Activated T-helper 17 cell treated with anti-CD3 and anti-CD28 coated beads, Interleukin-2, amount 50 U/mL, for 72 hours (primary cell): ENCODE results near the gene CREB3L2. TPM values are rescaled to one million over a fixed set of nuclear protein-coding genes. Genes with fewer than 3 reads are reported as not detected.
"Not testable (repeated sequence)": the region's sequence is repeated elsewhere in the genome, so short reads cannot be mapped to it uniquely, and the experiment has no call there.

Experiments used
- ATAC-seq: fragments of 150-1000 bp; cut with Tn5 transposase; replicated peaks from 2 replicates; pipeline ENCODE4 v1.10.0; 2021; ENCODE audit warnings: mild to moderate bottlenecking, moderate library complexity
- H3K27ac Mint-ChIP-seq: one replicate; pipeline ENCODE4 v1.8.0; 2022; ENCODE audit warnings: mixed read lengths
- H3K27me3 Mint-ChIP-seq: one replicate; pipeline ENCODE4 v1.8.0; 2022; ENCODE audit warnings: mixed read lengths
- H3K36me3 Mint-ChIP-seq: one replicate; pipeline ENCODE4 v1.8.0; 2022; ENCODE audit warnings: low read depth, mild to moderate bottlenecking, mixed read lengths
- H3K4me1 Mint-ChIP-seq: one replicate; pipeline ENCODE4 v1.8.0; 2022; ENCODE audit warnings: mixed read lengths
- H3K4me3 Mint-ChIP-seq: one replicate; pipeline ENCODE4 v1.8.0; 2022; ENCODE audit warnings: mild to moderate bottlenecking, mixed read lengths
- H3K9me3 Mint-ChIP-seq: one replicate; pipeline ENCODE4 v1.8.0; 2022; ENCODE audit warnings: mixed read lengths
- total RNA-seq, 2 donors: library from RNA; stranded (reverse); gene quantifications; one replicate each; pipeline ENCODE4 v1.2.3, GENCODE V29; 2022

CREB3L2 gene
- total RNA-seq, 2 donors from 2014 or later, result 26.0 to 38.4 TPM

DNA sequence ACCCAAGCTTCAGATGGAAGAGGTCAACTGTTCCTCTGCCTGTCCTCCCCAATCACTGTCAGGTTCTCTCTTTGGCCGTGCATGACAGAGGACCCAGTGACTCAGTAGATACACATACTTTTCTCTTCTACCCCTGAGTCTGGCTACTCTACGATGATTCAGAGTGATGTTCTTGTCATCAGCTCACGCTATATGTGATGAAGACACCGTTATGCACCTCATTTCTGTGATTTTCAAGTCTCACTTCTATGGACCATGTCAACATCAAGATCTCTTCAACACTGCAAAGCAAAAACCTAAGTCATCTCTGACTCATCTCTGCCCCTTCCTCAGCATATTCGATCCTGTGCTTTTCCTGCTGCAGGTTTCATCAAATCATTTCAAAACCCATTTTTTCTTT is 78.5 kb downstream of the CREB3L2 start:
- H3K4me1 Mint-ChIP-seq, result peaks cover 53% of the 10 kb centered on the region
- H3K36me3 Mint-ChIP-seq, result peaks cover 77% of the 10 kb centered on the region
- no peaks in the 10 kb centered on the region for H3K9me3 Mint-ChIP-seq
- no peaks in the 10 kb centered on the region for H3K27me3 Mint-ChIP-seq
- peak overlapping the region; percentile 30 for H3K4me3 Mint-ChIP-seq
- ATAC-seq, result peak; percentile 98
- peak overlapping the region; percentile 83 for H3K27ac Mint-ChIP-seq

DNA sequence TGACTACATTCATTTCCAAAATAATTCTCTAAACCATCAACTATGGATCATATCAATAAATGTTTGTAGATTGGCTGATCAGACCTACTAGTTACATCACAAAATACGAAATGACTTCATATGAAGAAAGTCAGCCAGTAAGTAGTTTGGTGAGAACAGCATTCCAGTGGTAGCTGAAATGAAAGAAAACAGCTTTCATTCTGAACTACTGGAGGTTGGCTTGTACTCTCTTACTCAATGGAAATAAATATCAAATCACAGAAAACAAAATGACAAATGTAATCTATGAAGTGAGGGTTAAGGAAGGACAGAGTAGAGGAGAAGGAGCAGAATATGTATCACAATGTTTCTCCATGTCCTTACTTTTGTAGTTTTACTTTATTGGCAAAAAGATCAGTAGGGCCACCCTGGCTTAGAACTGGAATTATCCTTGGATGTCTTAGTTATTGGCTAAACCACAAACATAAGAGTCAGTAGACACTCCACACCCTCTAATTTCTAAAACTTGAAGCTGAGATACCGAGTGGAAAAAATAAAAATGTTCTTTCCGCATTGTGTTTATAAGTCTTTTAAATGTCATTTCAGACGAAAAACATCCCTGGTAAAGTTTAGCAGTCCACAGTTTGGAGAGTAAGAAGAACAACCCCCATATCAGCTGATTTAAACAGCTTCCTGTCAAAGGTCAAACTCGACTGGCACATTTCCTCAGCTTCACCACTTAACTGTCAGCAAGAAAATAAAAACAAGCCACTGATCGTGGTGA is 81.1 kb downstream of the CREB3L2 start:
- Mint-ChIP-seq H3K4me1 (peaks cover 56% of the 10 kb centered on the region), H3K27me3 (no peaks in the 10 kb centered on the region), H3K9me3 (no peaks in the 10 kb centered on the region), H3K36me3 (peaks cover 66% of the 10 kb centered on the region), H3K27ac (peak overlapping the region; percentile 83), H3K4me3 (peak overlapping the region; percentile 53)
- no peak for ATAC-seq

DNA sequence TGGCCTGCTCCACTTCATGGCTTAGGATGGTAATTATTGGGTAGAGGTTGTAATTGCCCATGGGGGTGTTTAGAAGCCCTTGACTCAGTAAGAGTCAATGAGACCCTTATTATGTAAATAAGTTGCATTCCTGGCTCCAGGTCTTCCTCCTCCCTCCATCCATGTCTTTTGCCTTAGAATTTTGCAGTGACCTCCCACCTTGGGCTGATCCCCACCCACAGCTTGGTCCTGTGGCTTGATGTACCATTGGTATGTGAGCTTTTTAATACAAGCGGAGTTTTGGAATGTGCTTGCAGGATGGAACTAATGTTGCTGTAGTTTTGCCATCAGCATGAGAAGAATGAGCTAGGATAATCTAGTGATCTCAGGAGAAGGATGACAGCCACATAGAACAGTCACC is 81.9 kb downstream of the CREB3L2 start:
- peaks cover 51% of the 10 kb centered on the region for H3K4me1 Mint-ChIP-seq
- no peak overlapping the region for H3K4me3 Mint-ChIP-seq
- H3K9me3 Mint-ChIP-seq, result no peaks in the 10 kb centered on the region
- H3K27me3 Mint-ChIP-seq, result no peaks in the 10 kb centered on the region
- H3K27ac Mint-ChIP-seq, result no peak overlapping the region
- ATAC-seq, result no peak
- peaks cover 66% of the 10 kb centered on the region for H3K36me3 Mint-ChIP-seq

DNA sequence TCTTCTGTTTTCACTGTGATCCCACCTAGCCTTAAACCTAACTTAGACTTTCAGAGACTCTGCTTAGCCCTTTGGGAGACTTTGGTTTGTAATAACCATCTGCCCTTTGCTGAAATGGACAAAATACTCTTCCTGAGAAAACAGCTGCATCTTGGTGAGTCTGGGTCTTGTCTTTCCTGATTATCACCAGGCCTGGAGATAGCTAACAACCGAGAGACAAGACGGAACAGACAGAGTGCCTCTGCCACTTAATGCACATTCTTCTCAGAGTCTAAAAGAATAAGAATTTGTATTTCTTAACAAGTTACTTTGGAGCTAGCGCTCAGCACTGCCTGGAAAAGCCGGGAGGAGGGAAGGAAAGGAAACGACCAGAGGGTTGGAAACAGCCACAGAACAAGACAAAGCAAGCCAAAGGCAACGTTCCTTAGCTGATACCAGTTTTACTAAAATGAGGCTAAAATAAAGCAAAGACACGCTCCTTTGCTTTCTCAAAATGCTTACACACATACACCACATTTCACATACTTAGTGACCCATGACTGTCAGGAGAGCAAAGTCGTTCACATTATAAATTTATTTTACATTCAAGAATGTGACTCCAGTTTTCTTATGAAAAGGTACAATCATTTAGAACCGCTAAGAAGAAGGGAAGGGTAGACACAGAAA is 84.8 kb downstream of the CREB3L2 start:
- Mint-ChIP-seq H3K27ac (peak overlapping the region; percentile 71), H3K4me3 (no peak overlapping the region), H3K27me3 (no peaks in the 10 kb centered on the region), H3K9me3 (no peaks in the 10 kb centered on the region), H3K4me1 (peaks cover 26% of the 10 kb centered on the region), H3K36me3 (peaks cover 70% of the 10 kb centered on the region)
- ATAC-seq, result no peak

DNA sequence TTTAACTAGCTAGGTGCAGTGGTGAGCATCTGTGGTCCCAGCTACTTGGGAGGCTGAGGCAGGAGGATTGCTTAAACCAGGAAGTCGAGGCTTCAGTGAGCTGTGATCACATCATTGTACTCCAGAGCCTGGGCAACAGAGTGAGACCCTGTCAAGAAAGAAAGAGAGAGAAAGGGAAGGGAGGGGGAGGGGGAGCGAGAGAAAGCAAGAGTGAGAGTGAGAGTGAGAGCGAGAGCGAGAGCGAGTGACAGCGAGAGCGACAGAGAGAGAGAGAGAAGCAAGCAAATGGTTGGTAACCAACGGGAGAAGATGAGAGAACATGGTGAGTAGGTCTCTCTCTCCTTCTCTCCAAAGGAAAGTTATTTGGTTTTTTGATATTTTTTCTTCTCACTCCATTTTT is 85.3 kb downstream of the CREB3L2 start:
- H3K27me3 Mint-ChIP-seq, result no peaks in the 10 kb centered on the region
- no peaks in the 10 kb centered on the region for H3K9me3 Mint-ChIP-seq
- no peak for ATAC-seq

DNA sequence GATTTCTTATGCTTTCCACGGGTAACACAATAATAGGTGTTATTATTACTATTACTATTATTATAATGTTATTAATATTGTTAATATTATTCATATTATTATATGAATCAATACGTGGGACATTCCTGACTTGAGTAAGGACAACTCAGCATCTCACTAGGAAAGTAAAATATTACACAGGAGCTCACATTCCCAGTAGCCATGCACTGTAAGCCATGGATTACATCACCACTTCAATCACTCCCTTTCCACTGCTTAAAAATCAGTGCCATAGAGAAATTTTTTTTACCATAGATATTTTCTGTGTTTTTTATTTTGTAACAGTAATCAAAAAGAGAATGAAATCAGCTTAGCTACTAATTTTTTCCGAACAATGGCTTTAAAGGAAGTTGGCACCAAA is 86.6 kb downstream of the CREB3L2 start:
- H3K36me3 Mint-ChIP-seq, result peaks cover 70% of the 10 kb centered on the region
- H3K4me3 Mint-ChIP-seq, result no peak overlapping the region
- no peak for ATAC-seq
- no peaks in the 10 kb centered on the region for H3K9me3 Mint-ChIP-seq
- no peak overlapping the region for H3K27ac Mint-ChIP-seq
- peaks cover 9% of the 10 kb centered on the region for H3K4me1 Mint-ChIP-seq
- H3K27me3 Mint-ChIP-seq, result no peaks in the 10 kb centered on the region

More for the DNA sequence above, 85.3 kb downstream of the CREB3L2 start:
- H3K4me3 Mint-ChIP-seq, result no peak overlapping the region
- H3K36me3 Mint-ChIP-seq, result peaks cover 70% of the 10 kb centered on the region
- H3K4me1 Mint-ChIP-seq, result peaks cover 20% of the 10 kb centered on the region
- H3K27ac Mint-ChIP-seq, result peak overlapping the region; percentile 87

DNA sequence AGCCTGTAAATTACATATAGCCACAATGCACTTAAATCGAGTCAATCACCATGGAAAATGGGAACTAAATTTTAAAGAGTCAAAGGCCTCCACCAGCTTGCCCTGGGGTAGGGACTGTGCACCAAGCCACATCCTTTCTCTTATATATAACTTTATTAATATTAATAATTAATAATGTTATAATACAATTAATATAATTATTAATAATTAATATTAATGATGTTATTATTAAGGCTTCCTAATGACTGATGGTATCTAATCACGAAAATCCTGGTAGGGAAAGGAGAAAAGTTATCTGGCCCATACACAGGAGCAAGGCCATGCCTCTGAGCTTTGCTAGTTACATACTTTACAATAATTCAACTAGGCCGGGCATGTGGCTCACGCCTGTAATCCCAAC is 87.9 kb downstream of the CREB3L2 start:
- Mint-ChIP-seq H3K9me3 (no peaks in the 10 kb centered on the region), H3K4me1 (peaks cover 9% of the 10 kb centered on the region), H3K36me3 (peaks cover 83% of the 10 kb centered on the region), H3K4me3 (no peak overlapping the region), H3K27ac (no peak overlapping the region), H3K27me3 (no peaks in the 10 kb centered on the region)
- ATAC-seq, result no peak

DNA sequence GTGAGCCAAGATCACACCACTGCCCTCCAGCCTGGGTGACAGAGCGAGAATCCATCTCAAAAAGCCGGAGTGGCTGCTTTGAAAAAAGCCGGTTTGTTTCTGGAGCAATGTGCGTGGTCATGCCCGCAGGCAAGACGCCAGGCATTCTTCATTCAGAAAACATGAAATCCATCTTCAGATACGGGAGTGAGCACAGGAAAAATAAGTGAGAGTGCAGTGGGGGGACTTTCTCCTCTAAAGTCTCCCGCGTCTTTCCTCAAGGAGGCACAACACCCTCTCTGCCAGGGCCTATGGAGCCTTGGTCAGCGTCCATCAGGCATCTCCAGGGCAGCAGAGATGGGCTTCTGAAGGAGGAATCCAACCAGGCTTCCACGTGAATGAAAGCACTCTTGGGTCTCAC is 92.8 kb downstream of the CREB3L2 start:
- H3K4me3 Mint-ChIP-seq, result no peak overlapping the region
- no peaks in the 10 kb centered on the region for H3K4me1 Mint-ChIP-seq
- no peaks in the 10 kb centered on the region for H3K9me3 Mint-ChIP-seq
- H3K36me3 Mint-ChIP-seq, result peaks cover 95% of the 10 kb centered on the region
- no peak for ATAC-seq
- no peaks in the 10 kb centered on the region for H3K27me3 Mint-ChIP-seq
- no peak overlapping the region for H3K27ac Mint-ChIP-seq

DNA sequence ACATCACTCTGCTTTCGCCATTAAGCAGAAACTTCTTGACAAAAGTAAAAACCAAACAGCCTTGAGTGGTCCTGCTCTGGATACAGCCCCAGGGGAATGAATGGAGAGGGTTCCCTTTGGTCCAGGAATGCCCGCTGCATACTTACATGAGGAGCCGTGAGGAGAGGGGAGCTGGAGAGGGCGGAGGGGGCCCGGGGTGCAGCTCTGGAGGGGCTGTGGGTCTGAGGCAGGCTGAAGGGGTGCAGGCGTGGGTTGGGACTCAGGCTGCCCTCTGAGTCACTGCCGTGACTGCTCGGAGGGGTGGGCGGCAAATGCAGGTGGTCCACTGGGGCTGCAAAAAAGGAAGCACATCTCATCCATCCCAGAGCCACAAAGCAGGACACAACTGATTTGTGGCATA is 93.8 kb downstream of the CREB3L2 start:
- peaks cover 97% of the 10 kb centered on the region for H3K36me3 Mint-ChIP-seq
- no peaks in the 10 kb centered on the region for H3K9me3 Mint-ChIP-seq
- peaks cover 4% of the 10 kb centered on the region for H3K4me1 Mint-ChIP-seq
- ATAC-seq, result no peak
- no peaks in the 10 kb centered on the region for H3K27me3 Mint-ChIP-seq
- H3K27ac Mint-ChIP-seq, result no peak overlapping the region
- H3K4me3 Mint-ChIP-seq, result no peak overlapping the region

DNA sequence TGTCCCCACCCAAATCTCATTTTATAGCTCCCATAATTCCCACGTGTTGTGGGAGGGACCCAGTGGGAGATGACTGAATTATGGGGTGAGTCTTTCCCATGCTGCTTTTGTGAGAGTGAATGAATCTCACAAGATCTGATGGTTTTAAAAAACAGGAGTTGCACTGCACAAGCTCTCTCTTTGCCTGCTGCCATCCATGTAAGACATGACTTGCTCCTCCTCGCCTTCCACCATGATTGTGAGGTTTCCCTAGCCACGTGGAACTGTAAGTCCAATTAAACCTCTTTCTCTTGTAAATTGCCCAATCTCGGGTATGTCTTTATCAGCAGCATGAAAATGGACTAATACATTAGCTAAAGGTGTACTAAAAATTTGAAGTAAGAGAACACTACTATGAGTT is 95.2 kb downstream of the CREB3L2 start:
- ATAC-seq, H3K9me3 Mint-ChIP-seq, H3K27me3 Mint-ChIP-seq, H3K4me3 Mint-ChIP-seq, H3K4me1 Mint-ChIP-seq: not testable (repeated sequence)
- peak overlapping the region; percentile 1 for H3K27ac Mint-ChIP-seq
- H3K36me3 Mint-ChIP-seq, result peaks cover 90% of the 10 kb centered on the region

DNA sequence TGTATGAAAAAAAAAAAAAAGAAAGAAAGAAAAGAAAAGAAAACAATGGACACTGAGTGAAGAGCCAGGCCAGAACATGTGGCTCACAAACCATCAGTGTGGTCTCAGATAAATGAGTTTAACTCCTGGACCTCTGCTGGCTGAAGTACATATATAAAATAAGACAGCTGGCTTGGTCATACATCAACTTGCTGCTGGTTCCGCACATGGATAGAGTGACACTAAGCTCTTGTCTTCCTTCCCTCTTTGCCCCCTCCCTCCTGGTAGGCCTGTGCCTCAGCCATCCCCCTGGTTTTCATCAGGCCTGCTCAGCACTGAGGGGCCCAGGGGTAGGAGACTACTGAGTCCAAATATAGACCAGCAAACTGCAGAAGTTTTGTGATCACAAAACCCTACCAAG is 97.1 kb downstream of the CREB3L2 start:
- no peaks in the 10 kb centered on the region for H3K9me3 Mint-ChIP-seq
- H3K4me1 Mint-ChIP-seq, result peaks cover 4% of the 10 kb centered on the region
- ATAC-seq, result no peak
- no peak overlapping the region for H3K4me3 Mint-ChIP-seq
- H3K27ac Mint-ChIP-seq, result no peak overlapping the region
- peaks cover 91% of the 10 kb centered on the region for H3K36me3 Mint-ChIP-seq
- H3K27me3 Mint-ChIP-seq, result no peaks in the 10 kb centered on the region

DNA sequence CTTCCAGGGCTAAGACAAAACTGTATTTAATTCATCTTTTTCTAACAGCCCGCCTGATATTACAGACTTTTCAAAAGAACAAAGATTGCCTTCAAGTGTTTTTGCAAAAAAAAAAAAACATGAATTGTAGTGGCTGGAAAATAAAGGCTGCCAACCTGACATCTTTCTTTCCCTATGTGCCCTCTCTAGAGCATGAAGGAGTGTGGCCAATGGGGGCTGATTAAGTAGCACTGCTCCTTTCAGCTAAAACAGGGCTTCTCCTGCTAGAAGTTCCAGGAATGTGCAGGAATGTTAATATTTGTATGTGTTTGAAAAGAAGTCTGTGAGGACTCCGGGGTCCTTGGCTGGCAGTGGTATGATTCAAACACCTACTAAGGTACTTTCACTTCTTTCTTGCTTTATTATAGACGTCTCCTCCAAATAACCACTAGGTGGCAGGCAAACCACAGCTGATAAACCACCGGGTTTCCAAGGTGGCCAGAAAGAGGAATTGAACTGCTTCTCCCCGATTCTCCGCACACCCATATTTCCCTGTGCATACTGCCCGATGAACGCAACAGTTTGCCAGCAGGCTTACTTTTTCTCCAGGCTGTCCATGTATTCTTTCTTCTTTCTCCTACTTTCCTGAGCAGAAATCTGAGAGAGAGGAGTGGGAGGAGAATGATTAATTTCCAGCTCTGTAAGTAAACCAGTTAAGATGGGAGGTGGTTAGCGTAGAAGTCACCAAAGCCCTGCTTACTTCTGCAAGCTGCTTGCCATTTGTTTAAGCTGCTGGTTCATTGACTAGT is 98.3 kb downstream of the CREB3L2 start:
- Mint-ChIP-seq H3K4me3 (no peak overlapping the region), H3K27me3 (no peaks in the 10 kb centered on the region), H3K4me1 (peaks cover 4% of the 10 kb centered on the region), H3K36me3 (peaks cover 90% of the 10 kb centered on the region), H3K27ac (no peak overlapping the region), H3K9me3 (no peaks in the 10 kb centered on the region)
- ATAC-seq, result peak; percentile 77

DNA sequence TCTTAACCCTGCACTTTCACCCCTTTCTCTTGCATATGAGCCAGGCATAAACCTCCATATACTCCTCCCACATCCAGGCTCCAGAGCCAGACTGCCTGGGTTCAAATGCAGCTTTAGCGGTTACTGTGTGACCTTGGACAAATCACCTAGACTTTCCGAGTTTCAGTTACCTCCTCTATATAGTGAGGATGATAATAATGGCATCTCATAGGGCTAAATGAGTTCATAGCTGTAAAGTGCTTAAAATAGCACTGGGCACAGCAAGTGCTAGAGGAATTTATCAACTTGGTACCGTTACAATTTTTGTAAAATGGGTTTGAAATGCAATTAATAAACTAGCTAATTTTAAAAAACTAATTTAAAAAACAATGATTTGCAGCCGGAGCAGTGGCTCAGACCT is 101.7 kb downstream of the CREB3L2 start:
- H3K4me3 Mint-ChIP-seq, result no peak overlapping the region
- no peaks in the 10 kb centered on the region for H3K9me3 Mint-ChIP-seq
- H3K36me3 Mint-ChIP-seq, result peaks cover 90% of the 10 kb centered on the region
- no peak for ATAC-seq
- no peaks in the 10 kb centered on the region for H3K27me3 Mint-ChIP-seq
- peaks cover 18% of the 10 kb centered on the region for H3K4me1 Mint-ChIP-seq
- H3K27ac Mint-ChIP-seq, result no peak overlapping the region

DNA sequence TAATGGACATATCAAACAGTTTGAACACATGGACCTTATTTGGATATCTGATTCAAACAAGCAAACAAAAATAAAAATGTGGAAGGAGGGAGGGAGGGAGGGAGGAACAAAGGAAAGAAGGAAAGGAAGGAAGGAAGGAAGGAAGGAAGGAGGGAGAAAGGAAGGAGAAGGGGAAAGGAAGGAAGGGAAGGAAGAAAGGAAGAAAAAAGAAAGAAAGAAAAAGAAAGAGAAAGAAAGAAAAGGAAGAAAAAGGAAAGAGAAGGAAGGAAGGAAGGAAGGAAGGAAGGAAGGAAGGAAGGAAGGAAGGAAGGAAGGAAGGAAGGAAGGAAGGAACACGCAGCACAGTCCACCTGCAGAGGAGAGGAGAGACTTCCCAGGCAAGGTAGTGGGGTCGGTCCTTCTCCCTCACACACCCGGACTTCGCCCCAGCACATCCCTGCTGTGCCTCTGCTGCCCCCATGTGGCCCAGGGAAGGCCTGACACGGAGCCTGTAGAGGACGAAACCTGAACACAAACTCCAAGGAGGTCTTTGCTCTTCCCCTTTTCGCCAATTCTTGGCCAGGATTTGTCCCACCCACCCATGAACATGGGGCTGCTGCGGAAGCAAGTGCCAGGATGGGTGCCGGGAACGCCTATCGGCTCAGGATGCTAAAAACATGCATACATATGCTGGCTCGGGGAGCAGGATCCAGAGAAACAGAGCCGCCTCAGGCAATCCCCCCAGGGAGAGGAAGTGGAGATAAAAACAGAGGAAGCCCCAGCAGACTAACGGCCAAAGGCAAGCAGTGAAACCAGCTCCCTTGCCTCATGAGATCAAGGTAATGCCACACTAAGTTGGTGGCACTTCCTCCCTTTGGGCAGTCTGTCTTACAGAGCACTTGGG is 102.8 kb downstream of the CREB3L2 start:
- Mint-ChIP-seq H3K27ac (peak overlapping the region; percentile 4), H3K4me3 (peak overlapping the region; percentile 5)

More for the DNA sequence above, 102.8 kb downstream of the CREB3L2 start:
- Mint-ChIP-seq H3K9me3 (no peaks in the 10 kb centered on the region), H3K27me3 (no peaks in the 10 kb centered on the region), H3K36me3 (peaks cover 90% of the 10 kb centered on the region), H3K4me1 (peaks cover 21% of the 10 kb centered on the region)
- peak; percentile 60 for ATAC-seq
